Daoy (cell line): ENCODE data around the gene PRMT7. TPM values are rescaled to one million over a fixed set of nuclear protein-coding genes. Genes with fewer than 3 reads are reported as not detected.

ENCODE experiments used
- DNase-seq: peaks from one replicate; pipeline ENCODE4 v3.0.0-alpha.2; 2015; ENCODE audit warnings: low read depth
- total RNA-seq: library from RNA; depleted of rRNA; stranded (reverse); fragments of >200 nt; shearing (Covaris generic); gene quantifications from 2 replicates; pipeline ENCODE4 v1.2.3, GENCODE V29; 2014

PRMT7 gene
- total RNA-seq, 1 experiment from 2014 or later, result 37.9 TPM

- DNase-seq, result no peak
Observed at GRCh38 chr16:68375801-68376536, 65.2 kb downstream of the PRMT7 start.

DNA sequence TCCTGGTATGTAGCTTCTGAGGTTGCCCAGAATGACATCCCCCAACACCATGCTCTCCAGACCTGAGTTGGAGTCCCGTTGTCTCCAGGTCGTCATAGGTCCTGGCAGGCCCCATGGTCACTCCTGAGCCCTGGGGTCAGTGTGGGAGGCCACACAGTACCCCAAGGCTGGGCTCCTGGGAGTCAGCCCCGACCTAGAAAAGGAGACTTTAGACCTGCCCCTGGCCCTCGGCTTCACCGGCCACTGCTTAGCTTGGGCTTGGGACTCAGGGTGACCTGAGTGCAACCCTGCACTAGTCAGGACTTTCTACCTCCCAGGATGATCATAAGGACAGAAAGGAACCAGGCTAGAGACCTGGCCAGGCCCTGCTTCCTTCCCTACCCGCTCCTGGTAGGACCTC lies 65.8 kb downstream of the PRMT7 start:
- no peak for DNase-seq

DNA sequence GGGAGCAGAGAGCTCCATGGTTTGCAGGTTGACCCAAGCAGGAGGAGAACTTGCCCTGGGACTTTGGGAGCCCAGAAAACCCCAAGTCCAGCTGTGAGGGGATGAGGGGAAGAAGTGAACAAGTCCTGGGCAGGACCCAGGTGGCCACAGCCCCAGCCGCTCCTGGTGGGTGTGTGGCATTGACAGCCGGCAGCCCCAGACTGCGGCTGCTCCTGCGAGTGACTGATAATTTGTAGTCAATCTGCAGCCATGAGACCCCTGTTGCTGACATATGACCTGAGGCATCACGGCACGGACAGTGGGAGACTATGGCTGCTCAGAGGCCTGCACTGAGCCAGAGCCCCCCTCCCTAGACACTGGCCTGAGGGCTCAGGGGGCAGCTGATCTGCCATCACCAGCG lies 66.4 kb downstream of the PRMT7 start:
- DNase-seq, result no peak

- DNase-seq, result no peak
Observed at GRCh38 chr16:68377667-68378393, 67.0 kb downstream of the PRMT7 start.

DNA sequence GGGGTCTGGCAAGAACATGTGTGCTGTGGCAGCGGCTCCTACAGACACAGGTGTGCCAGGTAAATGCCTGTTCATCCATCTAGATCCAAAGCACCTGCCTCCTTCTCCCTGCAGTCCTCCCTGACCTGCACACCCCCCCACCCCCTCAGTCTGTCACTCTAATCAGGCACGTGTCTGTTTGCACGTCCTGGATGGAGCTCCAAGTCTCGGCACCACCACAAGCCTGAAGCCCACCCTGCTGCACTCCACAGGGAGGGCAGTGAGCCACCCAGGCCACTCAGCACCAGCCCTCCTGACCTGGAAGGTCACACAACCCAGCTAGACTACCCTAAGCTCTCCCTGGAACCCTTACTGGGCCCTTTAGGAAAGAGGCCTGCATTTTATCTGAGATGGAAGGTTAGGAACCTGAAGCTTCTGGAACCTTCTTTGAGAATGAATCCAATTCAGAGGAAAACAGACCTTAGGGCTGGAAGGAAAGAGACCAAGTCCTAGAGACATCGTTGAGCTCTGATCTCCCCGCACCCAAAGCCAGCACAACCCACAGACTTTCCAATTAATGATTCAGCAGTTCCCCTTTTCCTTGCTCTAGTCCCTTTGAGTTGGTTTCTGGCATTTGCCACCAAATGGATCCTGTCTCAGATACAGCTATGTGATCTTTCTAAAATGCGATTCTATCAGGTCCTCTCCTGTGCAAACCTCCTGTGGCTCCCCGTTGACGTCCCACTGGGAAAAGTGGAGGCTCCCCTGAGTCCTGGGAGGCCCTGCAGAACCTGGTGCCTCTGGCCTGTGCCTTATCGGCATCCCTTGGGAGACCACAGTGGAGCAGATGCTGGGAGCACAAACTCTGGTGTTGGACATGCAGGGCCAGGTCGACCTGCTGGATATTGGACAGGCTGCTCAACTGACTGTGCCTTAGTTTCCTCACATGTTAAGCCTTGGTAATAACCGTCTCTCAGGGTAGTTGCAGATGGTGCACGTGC lies 67.9 kb downstream of the PRMT7 start:
- no peak for DNase-seq

GRCh38 chr16:68379472-68380347 lies 68.9 kb downstream of the PRMT7 start:
- DNase-seq, result no peak

DNA sequence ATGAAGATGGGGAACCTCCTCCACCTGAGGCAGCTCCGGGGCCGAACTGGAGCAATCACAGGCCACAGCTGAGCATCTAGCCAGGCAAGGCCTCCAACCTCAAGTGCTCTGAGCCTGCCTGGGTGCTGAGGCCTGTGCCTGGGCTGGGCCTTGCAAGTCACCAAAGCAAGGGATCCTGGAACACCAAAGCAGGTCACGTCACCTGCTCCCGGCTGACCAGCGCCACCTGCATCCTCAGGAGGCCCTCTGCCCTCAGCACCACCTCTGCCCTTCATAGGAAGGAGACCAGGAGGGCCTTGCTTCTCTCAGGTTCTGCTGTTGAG lies 69.5 kb downstream of the PRMT7 start:
- DNase-seq, result no peak

DNA sequence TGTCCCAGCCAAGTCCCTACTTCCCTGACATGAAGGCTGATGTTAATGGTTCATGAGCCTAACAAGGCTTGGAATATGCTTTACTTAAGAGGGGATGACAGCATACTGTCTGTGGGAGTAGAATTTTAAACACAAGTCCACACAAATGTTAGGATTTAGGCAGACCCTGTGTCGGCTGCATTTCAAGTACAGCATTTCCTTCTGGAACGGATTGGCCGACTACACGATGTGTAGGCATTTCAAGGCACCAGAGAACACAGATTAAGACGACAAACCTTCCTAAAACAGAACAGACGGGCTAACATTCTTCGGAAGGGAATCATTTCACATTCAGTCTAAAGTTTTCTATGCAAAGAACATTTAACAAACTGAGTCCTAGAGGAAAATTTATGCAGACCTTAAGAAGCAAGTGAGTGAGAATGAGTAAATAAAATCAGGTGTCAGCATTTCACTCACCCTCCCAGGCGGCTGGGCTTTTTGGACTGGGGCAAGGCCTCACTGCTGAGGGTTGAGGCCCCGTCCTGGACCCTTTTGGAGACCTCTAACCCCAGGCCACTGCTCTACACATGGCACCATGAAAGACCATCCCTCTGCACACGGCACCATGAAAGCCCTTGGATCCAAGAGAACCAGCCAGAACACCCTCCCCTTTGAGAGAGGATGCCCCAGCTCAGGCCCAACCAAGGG lies 70.0 kb downstream of the PRMT7 start:
- no peak for DNase-seq

GRCh38 chr16:68381363-68381724 lies 70.5 kb downstream of the PRMT7 start:
- DNase-seq, result no peak

DNA sequence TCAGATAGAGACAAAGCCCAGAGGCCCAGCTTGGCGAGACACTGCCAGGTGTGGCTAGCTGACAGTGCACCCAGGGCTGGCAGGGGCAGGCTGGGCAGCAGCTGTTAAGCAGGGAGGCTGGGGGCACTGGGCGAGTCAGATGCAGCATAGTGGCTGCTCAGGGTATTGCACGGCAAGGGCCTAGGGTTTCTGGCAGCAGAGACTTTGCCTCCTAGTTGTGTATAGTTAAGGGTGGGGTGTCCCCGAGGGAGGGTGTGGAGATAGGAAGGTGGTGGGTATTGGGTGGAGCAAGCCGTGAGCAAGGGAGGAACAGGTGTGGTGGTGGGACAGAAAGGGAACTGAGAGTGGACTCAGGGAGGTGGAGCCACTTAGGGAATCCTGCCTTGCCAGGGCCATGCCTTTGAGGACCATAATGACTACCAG lies 71.5 kb downstream of the PRMT7 start:
- no peak for DNase-seq

GRCh38 chr16:68383858-68384257 lies 73.0 kb downstream of the PRMT7 start:
- no peak for DNase-seq

GRCh38 chr16:68384288-68385161 lies 73.7 kb downstream of the PRMT7 start:
- DNase-seq, result no peak

GRCh38 chr16:68385371-68385770 lies 74.6 kb downstream of the PRMT7 start:
- DNase-seq, result no peak

DNA sequence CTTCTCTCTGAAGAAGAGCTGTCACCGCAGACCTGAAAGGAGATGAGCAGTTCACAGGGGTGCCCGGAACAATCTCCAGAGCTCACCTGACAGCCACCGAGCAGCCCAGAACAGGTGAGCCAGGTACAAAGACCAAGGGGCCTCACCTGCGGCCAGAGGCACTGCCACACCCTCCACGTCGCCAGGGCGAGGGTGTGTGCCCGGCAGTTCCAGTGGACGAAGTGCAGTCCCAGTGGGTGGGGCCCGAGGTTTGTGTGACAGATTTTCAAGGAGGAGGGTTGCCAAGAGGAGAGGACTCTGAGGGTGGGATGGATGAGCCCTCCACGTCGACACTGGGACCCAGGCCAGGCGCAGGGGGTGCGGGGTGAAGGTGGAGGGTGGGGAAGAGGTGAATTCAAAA lies 75.8 kb downstream of the PRMT7 start:
- DNase-seq, result no peak

GRCh38 chr16:68387301-68387700 lies 76.5 kb downstream of the PRMT7 start:
- no peak for DNase-seq

DNA sequence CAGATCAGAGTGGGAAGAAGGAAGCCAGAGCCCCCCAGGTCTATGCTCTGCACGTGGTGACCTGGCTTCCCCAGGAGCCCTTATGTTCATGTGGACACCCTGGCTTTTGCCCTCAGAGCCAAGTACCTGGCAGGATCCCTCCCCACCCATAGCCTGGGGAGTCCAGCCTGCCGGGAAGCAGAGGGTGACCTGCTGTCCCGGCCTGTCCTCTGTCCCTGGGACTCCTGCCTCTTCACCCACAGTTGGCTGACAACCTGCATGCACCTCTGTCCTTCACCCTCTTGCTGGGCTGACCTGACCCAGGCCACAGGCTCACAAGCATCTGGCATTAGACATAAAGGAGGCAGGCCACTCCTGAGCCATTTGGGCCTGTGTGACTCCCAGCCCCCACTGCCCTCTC lies 77.3 kb downstream of the PRMT7 start:
- no peak for DNase-seq

- DNase-seq, result no peak
Observed at GRCh38 chr16:68389006-68389405, 78.2 kb downstream of the PRMT7 start.

DNA sequence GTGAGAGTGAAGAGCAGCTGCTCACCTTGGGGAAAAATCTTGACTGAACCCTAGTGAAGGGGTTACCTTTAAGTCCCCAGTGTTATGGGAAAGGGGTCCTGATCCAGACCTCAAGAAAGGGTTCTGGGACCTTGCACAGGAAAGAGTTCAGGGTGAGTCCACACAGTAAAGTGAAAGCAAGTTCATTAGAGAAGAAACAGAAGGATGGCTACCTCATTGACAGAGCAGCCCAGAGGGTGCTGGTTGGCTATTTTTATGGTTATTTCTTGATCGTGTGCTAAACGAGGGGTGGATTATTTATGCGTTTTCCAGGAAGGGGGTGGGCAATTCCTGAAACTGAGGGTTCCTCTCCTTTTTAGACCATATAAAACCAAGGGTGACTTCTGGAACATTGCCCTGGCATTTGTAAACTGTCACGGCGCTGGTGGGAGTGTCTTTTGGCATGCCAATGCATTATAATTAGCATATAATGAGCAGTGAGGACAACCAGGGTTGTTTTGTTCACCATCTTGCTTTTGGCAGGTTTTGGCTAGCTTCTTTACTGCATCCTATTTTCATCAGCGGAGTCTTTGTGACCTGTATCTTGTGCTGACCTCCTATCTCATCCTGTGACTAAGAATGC lies 79.0 kb downstream of the PRMT7 start:
- no peak for DNase-seq

DNA sequence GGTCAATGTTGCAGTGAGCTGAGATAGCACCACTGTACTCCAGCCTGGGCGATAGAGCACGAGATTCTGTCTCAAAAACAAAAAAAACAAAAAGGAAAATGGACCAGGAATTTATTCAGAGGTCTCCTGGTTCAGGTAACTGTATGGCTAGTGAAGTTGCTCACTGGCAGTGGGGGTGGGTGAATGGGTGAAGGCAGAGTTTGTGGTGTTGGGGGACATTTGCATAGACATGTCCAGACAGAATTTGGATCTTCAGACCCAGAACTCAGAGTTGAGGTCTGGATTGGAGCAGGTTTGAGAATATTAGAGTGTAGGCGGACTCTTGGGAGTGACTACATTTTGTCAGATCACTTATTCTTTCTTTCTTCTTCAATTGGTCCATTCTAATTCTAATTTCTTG lies 82.5 kb downstream of the PRMT7 start:
- DNase-seq, result no peak
